HG02798 (cell line): ENCODE measurements around the gene YIPF3.
"Not testable (repeated sequence)": the region's sequence is repeated elsewhere in the genome, so short reads cannot be mapped to it uniquely, and the experiment has no call there.

Source experiments
- ATAC-seq: cut with Tn5 transposase; IDR thresholded peaks from one replicate; pipeline ENCODE4 v1.9.1; 2021; ENCODE audit warnings: mild to moderate bottlenecking; ENCODE audit not compliant: unreplicated experiment, poor library complexity

YIPF3 gene

DNA sequence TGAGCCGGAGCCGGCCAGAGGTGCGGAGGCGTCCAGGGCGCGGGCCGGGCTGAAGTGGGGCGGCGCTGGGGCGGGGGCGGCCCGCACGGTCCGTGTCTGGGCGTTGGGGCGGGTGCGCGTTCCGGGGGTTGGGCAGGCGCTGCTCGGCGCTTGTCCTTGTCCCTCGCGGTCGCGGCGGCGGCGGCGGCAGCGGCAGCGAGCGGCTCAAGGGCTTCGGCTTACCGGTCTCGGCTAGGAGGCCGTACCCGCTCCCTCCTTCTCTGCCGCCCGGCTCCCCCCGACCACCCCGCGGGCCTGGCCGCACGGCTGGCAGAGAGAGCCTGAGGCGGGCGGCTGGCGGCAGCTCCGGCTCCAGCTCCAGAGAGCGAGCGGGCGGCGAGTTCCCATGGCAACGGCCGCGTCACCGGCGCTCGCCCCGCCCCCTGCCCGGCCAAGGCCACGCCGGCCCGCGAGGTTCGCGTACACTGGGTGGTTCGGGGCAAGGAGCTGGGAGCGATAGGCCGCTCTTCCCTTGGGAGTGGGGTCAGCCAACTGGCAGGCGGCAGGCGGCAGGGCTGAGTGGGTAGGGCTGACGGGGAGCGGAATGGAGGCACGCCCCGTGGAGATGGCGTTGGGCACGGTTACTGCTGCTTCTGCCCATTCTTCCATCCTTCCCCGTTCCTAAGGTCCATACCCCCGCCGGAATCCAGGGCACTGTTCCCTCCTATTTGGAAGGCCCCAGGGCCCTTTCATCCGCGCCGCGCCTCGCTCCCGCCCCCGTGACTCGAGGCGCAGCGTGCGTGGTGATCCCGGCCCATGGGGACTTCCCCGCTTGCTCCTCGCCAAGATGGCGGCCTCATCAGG is 6.5 kb downstream of the YIPF3 start, which contains the start of gene LRRC73:
Gene LRRC73, minus strand, starts transcription at position 363 of the 843 bp plus-strand sequence. CDS start 561 bp downstream, outside the sequence.
- peak; percentile 71 for ATAC-seq

DNA sequence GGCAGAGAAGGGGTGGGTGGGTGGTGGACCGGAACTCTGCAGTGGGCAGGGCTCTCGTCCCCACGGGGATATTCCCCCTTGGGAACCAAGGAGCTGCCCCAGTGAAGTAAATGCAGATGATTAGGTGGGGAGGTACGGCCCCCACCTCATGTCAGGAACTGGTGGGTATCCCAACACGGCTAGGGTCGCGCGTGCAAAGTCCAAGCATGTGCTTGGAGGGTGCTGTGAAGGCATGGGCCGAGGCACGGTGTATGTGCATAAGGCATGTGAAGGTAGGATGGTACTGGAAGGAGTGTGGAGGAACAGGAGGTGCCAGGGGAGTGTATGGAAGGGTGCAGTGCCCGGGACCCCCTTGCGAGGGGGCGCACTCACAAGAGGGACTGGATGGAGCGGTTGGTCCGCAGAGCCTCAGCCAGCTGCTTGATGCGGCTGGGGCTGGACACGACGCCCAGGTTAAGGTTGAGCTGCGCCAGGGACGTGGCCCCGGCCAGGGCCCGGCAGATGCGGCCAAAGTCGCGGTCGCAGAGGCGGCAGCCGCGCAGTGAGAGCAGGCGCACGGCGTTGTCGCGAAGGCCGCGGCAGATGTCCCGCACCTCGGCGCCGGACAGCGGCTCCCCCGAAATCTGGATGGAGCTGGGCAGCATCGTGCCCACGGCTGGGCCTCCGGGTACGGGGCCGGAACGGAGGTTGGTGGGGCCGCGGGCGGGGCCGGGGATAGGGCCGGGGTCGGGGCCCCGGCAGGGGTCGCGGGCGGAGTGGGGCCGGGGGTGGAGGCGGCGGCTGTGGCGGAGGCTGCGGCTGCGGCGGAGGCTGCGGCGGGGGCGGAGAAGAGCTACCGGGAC is 7.4 kb downstream of the YIPF3 start:
- ATAC-seq: peak; percentile 2

DNA sequence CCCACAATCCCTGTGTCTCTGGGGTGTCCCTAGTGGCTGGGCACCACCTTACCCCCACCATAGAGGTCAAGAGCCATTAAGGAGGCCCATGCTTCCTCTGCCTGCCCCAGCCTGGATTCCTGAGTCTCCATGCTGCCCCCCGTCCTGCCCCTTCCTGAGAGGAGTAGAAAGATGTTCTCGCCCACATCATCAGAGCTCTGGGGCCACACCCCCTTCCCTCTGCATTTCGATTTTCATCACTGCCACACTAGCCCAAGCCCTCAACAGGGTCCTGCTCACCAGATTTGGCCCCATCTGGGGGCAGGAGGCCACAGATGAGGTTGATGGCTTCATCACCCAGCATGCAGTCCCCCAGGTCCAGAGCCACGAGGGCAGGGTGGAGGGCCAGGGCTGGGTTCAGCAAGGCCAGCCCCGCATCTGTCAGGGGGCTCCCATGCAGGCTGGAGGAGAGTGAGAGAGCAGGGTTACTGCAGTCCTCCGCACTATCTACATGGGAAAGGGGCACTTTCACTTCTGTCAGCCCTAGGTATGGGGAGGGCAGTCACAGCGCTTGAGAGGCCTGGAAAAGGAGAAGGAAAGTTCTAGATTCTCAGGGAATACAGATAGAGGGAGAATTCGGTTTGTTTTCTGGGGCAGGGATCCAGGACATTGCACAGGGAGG is 8.1 kb downstream of the YIPF3 start:
- ATAC-seq: no peak

DNA sequence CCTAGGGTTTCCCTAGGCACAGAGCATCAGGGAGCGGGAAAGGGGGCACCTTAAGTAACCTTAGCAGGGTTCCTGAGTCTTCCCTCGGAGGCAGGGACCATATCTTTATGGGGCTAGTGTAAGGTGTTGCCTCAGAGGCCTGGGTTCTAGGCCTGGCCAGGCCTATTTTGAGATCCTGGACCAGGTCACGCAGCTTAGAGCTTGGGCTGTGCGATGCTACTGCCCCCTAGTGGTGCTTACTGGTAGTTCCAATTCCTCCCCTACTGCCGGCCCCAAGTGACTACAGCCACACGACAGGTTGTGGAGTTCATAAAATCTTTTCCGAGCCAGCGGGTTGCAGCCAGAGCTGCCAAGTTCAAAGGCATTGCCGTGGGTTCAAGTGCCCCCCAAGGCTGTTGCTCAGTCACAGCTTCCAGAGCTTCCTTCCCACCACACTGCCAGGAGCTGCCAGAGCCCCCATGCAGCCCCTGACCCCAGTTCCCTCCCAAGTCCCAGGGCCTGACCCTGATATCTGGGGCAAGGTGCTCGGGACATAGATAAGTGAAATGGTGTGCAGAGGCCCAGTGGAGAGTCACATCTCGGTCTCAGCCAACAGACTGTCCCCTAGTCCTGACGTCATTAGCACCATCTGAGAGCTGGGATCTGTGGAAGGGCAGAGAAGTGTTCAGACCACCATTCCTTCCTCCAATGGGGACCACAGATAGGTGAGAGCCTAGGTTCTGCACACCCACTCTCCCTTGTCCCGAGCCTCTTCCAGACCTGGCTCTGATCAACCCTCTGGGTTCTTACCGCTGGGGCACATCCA is 9.9 kb downstream of the YIPF3 start:
- ATAC-seq: peak; percentile 55

DNA sequence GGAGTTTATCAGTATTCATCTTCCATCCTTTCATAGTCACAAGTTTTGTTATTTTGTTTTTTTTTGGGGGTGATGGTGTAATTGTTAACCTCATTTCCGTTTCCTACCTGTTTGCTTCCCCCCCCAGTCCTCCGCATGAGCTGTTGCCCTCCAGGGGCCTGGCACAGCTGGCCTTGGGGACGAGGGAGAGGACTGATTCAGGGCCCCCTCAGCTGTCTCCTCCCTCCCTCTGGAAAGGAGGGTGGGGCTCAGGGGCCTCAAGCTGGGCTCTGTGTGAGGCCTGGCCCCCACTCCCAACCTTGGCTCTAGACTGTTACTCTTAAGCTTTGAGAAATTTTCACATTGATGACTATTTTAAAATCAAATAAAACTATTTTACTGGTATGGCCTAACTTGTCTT is 10.6 kb downstream of the YIPF3 start:
- no peak for ATAC-seq

DNA sequence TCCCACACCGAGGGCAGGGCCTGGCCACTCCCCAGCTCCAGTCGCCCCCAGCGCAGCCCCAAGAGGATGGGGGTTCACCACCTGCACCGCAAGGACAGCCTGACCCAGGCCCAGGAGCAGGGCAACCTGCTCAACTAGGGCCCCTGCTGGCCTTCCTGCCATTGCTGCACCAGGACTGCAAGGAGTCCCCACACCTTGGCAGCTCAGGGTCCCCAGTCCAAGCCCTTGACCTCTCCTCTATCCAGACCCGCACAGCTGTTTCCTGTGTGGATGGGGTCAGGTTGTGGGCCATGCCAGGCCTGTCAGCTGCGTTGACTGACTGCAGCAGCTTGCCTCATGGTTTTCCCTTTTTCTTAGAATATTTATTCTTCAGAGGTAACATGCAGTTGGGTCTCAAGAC is 11.0 kb downstream of the YIPF3 start:
- ATAC-seq: no peak

DNA sequence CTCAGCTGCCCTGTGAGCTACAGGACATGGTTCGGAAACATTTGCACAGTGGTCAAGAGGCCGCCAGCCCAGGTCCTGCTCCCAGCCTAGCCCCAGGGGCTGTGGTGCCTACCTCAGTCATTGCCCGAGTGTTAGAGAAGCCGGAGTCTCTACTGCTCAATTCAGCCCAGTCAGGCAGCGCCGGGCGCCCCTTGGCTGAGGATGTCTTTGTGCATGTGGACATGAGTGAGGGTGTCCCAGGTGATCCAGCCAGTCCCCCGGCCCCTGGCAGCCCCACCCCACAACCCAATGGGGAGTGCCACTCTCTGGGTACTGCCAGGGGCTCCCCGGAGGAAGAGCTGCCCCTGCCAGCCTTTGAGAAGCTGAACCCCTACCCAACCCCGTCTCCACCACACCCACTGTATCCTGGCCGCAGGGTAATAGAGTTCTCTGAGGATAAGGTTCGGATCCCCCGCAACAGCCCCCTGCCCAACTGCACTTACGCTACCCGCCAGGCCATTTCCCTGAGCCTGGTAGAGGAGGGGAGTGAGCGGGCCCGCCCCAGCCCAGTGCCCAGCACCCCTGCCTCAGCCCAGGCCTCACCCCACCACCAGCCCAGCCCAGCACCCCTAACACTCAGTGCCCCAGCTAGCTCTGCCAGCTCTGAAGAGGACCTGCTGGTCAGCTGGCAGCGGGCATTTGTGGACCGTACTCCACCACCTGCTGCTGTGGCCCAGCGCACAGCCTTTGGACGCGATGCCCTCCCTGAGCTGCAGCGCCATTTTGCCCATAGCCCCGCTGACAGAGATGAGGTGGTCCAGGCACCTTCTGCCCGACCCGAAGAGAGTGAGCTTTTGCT is 11.8 kb downstream of the YIPF3 start:
- no peak for ATAC-seq

DNA sequence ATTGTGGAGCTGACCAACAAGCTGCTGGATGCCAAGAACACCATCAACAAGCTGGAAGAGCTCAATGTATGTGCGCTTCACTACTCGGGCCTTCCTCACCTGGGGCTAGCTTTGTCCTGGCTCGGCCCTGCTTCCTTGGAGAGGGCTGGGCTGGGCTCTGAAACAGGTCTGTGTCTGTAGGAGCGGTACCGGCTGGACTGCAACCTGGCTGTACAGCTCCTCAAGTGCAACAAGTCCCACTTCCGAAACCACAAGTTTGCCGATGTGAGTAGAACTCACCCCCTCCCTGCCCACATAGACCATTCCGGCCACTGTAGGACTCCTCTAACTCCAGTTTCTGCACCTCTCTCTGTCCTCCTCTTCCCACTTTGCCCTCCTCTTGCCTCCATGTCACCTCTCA is 13.3 kb downstream of the YIPF3 start:
- ATAC-seq: no peak

DNA sequence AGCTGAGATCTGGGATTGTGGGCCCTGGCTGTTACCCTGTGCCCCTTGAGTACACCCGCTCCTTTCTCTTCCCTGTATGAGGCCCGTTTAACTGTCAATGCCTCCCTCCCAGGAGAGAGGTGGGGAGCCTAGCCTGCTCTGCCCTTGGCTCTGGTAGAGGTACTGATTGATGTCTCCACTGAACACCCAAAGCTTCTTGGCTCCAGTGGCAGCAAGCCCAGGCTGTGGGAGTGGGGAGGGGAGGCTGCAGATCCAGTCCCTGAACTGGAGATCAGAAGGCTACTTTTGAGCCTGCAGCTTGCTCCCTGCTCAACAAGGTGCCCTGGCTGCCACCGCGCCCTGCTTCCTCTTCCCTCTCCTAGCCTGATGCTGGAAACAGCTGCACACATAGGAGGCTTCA is 14.1 kb downstream of the YIPF3 start:
- ATAC-seq: no peak

DNA sequence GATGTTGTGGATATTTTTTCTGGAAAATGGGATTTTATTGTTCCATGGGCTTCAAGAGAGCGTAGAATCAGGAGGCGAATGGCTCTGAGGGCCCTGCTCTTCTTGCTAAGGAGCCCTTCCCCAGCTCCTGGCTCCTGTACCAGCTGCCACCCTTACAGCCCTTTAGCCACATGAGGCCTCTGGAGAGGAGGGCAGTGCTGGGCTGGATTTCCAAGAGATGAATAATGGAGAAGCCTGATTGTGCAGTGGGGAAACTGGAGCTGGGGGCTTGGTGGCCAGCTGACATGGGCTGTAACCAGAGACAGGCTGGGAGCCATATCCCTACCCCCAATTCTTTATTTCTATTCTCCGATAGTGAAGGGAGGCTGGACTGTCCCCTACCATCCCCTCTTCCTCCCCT is 15.8 kb downstream of the YIPF3 start:
- ATAC-seq: no peak

DNA sequence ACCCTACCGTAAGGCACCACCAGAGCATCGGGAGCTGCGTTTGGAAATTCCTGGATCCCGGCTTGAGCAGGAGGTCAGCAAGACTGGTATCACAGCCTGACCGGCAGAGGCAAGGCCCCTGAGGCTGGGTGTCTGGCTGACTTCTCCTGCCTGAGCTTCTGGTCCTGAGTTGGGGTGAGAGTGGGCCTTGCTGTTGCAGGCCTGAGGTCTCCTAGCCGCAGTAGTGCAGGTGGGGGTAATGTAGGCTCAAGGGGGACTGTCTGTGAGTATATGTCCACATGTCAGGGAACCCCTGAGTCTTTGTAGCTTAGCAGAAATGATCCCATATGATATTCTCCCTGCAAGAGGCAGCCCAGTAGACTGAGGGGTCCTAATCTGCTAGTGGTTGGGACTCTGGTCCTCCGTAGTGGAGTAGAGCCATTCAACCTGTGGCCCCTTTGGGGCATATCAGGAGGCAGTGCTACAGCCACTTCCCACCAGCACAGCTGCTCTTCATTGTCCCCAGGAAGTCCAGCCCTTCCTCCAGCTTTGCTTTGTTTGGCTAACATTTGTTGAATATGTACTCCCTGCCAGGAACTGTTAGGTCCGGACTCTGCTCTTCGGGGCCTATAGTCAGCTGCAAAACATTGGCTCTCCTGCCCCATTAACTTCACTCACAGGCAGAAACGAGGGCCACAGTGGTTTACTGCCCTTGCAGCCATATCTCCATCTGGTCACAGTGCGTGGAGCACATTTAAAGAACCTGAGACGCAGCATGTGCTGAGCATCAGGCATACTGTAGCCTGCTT is 17.5 kb downstream of the YIPF3 start:
- no peak for ATAC-seq

DNA sequence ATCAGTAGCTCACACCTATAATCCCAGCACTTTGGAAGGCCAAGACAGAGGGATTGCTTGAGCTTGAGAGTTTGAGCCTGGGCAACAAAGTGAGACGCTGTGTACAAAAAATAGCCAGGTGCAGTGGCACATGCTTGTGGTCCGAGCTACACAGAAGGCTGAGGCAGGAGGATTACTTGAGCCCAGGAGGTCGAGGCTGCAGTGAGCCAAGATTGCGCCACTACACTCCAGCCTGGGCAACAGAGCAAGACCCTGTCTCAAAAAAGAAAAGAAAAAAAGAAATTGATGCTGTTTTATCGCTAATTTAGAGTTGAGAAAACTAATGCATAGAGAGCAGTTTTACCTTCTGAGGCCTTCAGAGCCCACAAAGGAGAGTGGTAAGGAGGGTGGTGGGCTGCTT is 18.4 kb downstream of the YIPF3 start:
- ATAC-seq: not testable (repeated sequence)

DNA sequence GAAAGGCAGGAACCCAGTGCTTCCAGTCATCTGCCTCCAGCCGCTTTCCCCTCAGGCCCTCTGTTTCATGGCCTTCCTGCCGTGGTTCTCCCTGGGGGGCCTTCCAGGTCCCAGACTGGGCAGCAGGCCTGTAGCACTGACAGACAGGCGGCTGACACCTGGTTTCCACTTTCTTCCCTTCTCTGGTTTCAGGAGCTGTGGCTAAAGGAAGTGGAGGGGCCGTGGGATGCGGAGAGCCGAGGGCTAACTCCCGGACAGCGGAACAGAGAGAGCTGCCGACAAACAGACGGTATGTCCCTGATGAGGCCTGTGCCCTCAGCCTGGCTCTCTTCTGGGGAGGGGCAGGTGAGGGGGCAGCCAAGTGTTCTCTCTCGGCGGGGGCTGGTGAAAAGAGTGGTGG is 19.0 kb downstream of the YIPF3 start:
- ATAC-seq: no peak

DNA sequence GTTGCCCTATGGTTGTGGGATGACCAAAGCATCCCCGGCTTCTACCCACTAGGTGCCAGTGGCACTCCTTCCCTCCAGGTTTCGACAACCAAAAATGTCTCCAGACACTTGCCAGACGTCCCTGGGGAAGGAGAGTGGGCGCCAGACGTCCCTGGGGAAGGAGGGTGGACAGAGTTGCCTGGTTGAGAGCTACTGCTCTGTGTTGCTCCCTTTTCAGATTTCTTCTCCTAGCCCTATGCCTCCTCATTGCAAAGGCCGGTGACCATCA is 19.7 kb downstream of the YIPF3 start:
- no peak for ATAC-seq

DNA sequence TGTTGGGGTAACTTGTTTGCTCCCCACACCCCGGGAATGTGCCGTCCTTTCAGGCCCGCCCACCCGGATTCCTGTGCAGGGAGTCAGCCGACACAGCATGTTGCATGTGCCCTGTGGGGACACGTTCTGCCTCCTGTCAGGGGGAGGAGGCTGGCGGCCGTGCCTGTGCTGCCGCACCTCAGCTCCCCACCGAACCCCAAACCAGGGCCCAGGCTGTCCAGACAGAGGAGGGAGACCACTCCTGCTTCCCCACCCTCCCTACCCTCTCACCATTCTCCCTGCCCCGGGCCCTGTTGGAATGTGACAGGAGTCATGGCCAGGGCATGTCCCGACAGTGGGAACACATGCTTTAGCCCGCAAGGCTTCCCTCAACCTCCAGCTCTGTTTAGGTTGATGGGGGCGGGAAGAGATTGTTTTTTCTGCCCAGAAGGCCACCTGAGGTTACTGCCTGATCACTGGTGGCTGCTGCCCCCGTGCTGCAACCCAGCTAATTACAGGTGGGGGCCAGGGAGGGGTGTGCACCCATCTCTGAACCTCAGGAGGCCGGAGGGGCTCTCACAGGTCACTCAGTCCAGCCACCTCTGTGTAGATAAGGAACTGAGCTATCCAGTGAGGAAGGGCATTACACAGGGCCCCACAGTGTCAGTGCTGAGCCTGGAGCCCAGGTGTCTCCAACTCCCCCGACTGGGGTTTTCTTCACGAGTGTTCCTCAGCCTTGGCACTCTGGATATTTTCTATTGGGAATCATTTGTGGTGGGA is 20.2 kb downstream of the YIPF3 start:
- ATAC-seq: no peak

DNA sequence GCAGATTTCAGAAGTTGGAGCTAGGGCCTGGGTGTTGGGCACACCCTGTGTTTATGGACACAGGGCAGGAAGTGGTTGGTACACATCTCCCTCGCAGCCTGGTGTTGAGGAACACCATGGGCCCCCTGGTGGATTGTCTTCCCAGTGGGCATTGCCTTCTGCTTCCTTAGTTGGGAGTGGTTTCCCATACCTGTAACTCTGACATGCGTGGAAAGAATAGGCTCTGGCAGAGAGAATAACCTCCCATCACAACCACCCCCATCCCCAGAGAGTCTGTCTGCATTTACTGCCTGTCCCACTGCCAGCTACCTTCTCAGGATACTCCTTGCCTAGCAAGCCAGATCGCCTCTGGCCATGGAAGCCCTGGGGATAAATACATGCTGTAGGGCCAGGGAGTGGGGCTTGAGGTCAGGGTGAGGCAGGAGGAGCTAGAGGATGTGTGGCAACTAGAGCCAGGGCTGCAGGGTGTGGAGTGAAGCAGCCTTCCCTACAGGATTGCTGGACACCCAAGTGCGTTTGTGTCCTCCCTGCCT is 21.3 kb downstream of the YIPF3 start:
- no peak for ATAC-seq

DNA sequence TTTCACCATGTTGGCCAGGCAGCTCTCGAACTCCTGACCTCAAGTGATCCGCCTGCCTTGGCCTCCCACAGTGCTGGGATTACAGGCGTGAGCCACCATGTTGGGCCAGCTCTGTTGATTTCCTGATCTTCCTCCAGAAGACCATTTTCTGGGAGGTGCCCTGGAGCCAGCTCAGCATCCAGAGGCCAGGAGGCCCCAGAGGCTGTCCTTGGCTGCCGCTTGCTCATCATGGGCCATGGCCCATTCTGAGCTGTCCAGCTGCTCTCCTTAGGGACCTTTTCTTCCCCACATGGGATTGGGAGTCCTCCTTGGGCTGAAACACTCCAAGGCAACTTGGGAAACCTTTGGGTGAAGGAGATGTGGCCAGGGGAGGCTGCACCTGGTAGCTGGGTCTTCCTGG is 22.0 kb downstream of the YIPF3 start:
- no peak for ATAC-seq

DNA sequence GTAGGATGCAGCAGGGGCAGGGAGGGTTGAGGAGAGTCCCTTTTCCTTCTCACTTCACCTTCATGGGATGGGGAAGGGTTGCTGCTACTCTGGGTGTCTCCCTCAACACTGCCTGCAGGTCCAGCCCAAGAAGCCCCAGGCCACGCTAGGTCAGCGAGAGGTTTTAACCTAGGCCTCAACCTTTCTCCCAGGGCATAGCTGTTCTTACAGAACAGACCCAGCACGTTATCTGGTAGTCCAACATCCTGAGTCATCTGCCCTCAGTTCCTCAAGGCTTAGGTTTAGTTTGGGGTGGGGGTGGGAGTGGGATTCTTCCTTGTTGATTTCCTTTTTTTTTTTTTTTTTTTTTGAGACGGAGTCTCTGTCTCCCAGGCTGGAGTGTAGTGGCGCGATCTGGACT is 22.4 kb downstream of the YIPF3 start:
- no peak for ATAC-seq
